PFSK-1 (cell line): ENCODE data around the gene TOMM70.

Source experiments
- FOXP2 ChIP-seq: optimal IDR thresholded peaks from 2 replicates; pipeline ENCODE3; 2011; ENCODE audit warnings: borderline replicate concordance, control low read depth, inconsistent platforms; ENCODE audit not compliant: insufficient read depth; ENCODE audit errors: extremely low read length, extremely low read depth
- POLR2AphosphoS5 ChIP-seq: IDR thresholded peaks from 2 replicates; pipeline ENCODE4 v1.6.1; 2012; ENCODE audit warnings: low read depth, mild to moderate bottlenecking, control low read depth, low read length, moderate library complexity
- REST ChIP-seq, 2 experiments: IDR thresholded peaks; 2 replicates each; pipeline versions ENCODE4 v1.6.1 to v1.8.0; 2011 to 2012; ENCODE audit warnings: low read depth in 2 of 2, low read length in 2 of 2, control low read depth in 1 of 2, inconsistent platforms in 1 of 2, mild to moderate bottlenecking in 1 of 2, moderate library complexity in 1 of 2; ENCODE audit not compliant: insufficient read depth in 1 of 2
- SIN3A ChIP-seq: IDR thresholded peaks from 2 replicates; pipeline ENCODE4 v1.6.1; 2012; ENCODE audit warnings: mild to moderate bottlenecking, low read length, moderate library complexity, borderline replicate concordance; ENCODE audit not compliant: insufficient read depth
- TAF1 ChIP-seq: IDR thresholded peaks from 2 replicates; pipeline ENCODE4 v1.6.1; 2012; ENCODE audit warnings: low read length, control low read depth, borderline replicate concordance; ENCODE audit not compliant: insufficient read depth

Gene TOMM70

GRCh38 chr3:100404250-100404548 lies 3.3 kb upstream of the TOMM70 start:
- TF ChIP-seq TAF1 (no peak), POLR2AphosphoS5 (no peak), REST (IDR thresholded peaks at IDR 0.05; ENCODE audit: insufficient read depth in 1 of 2, low read depth in 2 of 2, low read length in 2 of 2) (no peak), FOXP2 (no peak), SIN3A (no peak)

- TF ChIP-seq FOXP2 = no peak
- TF ChIP-seq POLR2AphosphoS5 = no peak
- TF ChIP-seq SIN3A = no peak
- no peak for TF ChIP-seq REST (IDR thresholded peaks at IDR 0.05; ENCODE audit: insufficient read depth in 1 of 2, low read depth in 2 of 2, low read length in 2 of 2)
- TF ChIP-seq TAF1 = no peak
Measured at GRCh38 chr3:100403362-100404249, 2.7 kb upstream of the TOMM70 start.

GRCh38 chr3:100402891-100403290 lies 2.0 kb upstream of the TOMM70 start:
- no peak for TF ChIP-seq FOXP2
- no peak for TF ChIP-seq SIN3A
- no peak for TF ChIP-seq REST (IDR thresholded peaks at IDR 0.05; ENCODE audit: insufficient read depth in 1 of 2, low read depth in 2 of 2, low read length in 2 of 2)
- no peak for TF ChIP-seq TAF1
- no peak for TF ChIP-seq POLR2AphosphoS5

- TF ChIP-seq REST (IDR thresholded peaks at IDR 0.05; ENCODE audit: insufficient read depth in 1 of 2, low read depth in 2 of 2, low read length in 2 of 2) (no peak), TAF1 (no peak), POLR2AphosphoS5 (no peak), FOXP2 (no peak), SIN3A (no peak)
Measured at GRCh38 chr3:100402256-100402655, 1.4 kb upstream of the TOMM70 start.

- TF ChIP-seq REST (IDR thresholded peaks at IDR 0.05; ENCODE audit: insufficient read depth in 1 of 2, low read depth in 2 of 2, low read length in 2 of 2) (no peak), FOXP2 (no peak), POLR2AphosphoS5 (no peak), SIN3A (no peak), TAF1 (no peak; the same call in 1 of the 2 replicates)
Measured at GRCh38 chr3:100401674-100402041, 769 bp upstream of the TOMM70 start.
